NCI-H748 treated with DMSO at 0.1 percent for 48 hours (cell line): Measurements from ENCODE around the gene HTRA3.

Source experiments
- DNase-seq: peaks from one replicate; lab custom pipeline; 2025; lab: John Stamatoyannopoulos, UW

Gene HTRA3

GRCh38 chr4:8247047-8247930, 22.3 kb upstream of the HTRA3 start:
- no peak for DNase-seq

DNA sequence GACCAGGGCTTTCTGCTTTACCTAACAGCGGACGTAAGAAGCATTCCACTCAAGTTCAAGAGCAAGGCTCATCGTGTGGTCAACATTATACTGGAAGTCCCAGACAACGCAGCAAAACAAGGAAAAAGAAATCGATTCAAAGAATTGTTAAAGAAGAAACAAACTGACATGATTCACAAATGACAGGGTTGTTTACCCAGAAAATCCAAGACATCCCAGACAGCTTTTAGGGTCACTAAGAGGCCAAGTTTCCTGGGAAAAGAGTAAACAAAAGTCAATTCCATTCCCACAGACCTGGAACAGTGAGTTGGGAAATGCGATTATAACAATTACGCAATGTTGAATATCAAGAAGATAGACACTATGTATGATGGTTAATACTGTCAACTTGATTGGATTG, 21.5 kb upstream of the HTRA3 start:
- no peak for DNase-seq

GRCh38 chr4:8250227-8250626, 19.3 kb upstream of the HTRA3 start:
- DNase-seq: no peak

DNA sequence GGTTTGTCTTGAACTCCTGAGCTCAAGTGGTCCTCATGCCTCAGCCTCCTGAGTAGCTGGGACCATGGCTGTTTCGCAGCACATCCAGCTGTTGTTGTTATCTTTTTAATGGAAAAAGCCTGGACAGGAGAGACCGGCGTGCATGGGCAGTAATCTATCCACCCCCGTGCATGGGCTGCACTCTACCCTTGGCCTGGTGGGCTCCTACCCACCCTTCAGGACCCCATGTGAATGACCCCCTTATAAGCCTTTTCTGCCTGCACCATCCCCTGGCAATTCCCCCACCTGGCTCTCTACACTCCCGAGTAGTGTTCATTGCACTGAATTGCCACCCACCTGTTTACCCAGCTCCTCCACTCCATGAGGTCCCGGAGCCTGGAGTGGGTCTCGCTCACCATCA, 18.9 kb upstream of the HTRA3 start:
- DNase-seq: no peak

- no peak for DNase-seq
These were observed 18.3 kb upstream of the HTRA3 start for GRCh38 chr4:8251110-8251883.

DNA sequence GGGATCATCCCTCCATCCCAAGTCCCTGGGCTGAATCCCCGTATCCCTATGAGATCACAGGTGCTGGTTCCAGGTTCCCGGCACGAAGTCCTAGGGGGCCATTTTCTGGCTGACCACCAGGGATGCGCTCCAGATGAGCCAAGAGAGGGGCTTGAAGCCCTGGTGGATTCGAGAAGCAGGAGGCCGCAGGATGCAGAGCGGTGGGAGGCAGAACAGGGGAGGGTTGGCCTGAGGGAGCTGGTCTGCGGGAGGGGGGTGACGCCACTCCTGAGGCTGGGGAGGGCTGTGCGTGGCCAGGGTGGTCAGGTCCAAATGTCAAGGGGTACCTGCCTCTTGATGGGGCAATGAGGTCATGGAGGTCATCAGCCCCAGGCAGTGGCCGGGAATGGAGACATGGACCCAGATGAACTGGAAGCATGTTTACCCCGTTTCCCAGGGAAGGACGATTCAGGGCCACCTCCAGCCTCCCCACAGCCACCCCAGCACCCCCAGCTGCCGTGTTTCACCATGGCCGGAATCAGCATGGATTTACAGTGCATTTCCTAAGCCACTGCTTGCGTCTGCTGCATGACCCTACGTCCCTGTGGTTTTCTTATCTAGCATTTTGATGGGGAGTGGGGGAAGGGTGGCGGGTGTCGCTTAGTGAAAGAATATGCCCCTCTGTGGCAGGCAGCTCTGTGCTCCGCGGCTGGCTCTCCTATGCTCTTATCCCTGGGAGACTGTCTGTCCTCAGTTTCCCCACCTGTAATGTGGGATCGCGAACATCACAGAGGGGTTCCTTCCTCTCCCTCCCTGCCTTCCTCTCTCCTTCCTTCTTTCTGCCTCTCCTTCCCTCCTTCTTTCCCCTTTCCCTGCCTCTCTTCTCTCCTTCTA, 17.0 kb upstream of the HTRA3 start:
- DNase-seq: no peak

DNA sequence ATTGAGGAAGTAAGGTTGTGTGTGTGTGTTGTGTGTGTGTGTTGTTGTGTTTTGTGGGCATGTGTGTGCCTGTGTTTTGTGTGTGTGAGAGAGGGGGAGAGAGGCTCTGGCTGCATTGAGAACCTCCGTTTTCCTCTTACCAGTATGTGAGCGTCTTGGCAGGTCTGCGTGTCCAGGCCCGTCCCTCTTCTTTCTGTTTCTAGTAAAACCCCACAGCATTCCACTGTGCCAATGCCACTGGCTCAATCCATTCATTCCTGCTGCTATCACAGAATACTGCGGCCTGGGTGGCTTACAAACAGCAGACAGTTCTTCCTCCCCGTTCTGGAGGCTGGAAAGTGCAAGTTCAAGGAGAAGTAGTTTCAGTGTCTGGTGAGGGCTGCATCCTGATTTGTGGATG, 15.5 kb upstream of the HTRA3 start:
- DNase-seq: no peak

DNA sequence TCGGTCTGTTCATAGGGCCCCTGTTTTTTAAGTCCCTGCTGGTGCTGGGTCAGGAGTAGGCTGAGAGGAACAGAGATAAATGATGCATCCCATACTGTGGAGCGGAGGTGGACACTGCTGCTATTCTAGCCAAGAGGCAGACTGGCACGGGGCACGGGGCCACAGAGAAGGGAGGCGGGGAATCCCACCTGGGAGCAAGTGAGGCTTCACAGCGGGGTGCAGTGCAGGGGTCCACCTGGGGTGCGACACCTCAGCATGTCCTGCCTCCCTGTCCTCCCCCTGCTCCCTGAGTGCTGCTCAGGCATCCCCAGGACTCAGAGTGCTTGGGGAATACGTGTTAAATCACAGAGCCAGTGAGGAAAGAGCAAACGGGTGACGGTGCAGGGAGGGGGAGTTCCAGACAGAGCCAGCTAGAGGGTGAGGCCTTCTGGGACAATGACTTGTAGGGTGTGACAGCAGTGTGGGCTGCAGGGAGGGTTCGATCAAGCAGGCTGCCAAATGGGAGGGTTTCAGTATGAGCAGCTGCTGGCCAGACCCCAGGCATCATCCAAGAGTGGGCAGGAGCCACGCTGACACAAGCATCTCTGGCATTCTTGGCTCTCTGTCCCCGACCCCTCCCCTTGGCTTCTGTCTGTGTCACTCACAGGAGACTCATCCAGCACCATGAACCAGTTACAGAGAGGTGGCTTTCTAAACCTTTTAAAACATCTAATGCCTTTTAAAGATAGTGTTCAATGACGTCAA, 13.7 kb upstream of the HTRA3 start:
- no peak for DNase-seq

GRCh38 chr4:8257854-8258253, 11.7 kb upstream of the HTRA3 start:
- DNase-seq: no peak

DNA sequence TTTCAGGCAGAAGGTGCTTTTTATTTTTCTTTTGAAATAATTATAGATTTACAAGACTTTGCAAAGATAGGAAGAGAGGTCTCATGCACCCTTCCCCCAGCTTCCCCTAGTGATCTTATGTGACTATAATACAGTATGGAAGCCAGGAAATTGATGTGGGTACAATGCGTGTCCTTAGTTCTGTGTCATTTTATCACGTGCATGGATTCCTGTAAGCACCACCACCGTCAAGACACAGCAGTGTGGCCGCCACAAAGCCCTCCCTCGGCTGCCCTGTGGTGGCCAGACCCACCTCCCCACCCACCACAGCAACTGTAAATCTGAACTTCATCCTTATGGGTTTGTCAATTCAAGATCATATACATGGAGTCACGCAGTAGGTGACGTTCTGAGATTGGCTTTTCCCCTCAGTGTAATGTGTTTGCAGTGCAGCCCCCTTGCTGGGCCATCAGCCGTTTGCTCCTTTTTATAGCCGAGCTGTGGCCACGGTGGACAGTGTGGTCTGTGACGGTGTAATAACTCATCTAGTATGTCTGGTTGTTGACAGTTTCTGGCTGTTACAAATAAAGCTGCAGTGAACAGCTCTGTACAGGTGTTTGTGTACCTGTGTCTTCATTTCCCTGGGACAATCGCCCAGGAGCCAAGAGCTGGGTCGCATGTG, 10.9 kb upstream of the HTRA3 start:
- no peak for DNase-seq

DNA sequence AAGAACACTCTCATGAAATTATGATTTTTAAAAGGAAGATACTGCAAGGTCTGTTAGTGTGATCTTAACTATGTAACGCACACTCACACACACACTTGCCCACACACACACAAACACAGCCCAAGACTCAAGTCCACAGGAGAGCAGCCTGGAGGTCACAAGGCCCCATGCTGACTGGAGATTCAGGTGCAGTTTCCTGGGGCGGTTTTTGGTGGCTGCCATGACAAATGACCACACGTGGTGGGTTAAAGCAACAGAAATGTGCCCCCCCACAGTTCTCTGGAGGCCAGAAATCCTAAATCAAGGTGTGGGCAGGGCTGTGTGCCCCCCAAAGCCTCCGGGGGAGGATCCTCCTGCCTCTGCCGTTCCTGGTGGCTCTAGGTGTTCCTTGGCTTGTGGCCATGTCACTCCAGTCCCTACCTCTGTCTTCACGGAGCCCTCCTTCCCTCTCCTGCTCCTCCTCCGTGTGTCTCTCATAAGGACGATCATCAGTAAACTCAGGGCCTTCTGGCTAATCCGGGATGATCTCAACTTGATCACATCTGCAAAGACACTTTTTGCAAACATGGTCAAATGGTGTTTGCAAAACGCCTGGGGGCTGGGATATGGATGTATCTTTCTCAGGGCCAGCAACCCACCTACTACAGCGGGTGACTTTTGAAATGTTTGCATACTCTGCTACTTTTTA, 9.7 kb upstream of the HTRA3 start:
- no peak for DNase-seq

DNA sequence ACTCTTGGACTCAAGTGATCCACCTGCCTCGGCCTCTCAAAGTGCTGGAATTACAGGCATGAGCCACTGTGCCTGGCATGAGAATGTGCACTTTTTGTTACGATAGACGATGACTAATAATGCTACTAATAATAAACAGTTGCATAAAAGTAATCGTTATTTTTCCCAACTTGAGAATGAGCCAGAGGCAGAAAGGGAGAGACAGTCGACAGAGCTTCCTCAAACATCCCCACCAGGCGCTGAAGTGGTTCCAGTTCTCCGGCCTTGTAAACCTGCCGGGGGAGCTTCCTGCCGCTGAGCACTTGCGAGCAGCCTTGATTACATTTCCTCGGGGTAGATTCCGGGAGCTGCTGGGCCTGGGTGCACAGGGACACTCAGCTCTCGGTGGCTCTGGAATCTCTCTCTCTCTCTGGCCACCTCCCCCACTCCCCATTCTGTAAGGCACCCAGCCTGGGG, 8.9 kb upstream of the HTRA3 start:
- DNase-seq: no peak

DNA sequence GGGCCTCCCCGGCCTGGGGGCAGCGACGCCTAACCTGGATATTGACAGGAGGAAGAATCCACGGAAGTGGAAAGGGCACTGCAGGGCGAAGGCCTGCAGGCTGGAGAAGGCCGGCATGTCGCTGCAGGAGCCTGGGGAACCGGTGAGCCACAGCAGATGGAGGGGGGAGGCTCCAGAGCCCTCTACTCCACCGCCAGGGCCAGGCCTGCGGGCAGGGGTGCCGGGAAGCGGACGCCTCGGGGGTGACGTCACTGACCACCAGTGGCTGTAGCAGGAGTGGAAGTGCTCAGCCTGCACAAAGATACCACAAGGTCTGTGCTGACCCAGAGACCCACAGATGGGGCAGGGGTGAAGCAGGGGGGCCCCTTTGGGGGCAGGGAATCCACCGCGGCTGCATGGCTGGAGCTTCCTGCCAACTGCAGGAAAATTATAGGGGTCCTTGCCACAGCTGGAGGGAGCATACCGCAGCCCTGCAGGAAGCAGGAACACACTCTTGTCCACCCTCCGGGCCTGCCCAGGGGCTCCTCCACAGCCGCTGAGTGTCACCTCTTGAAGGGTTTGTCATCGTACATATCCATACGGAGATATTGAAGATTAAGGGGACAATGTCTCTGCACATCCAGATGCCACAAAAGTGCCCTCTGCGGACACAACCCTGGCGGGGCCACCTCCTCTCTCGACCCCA, 7.6 kb upstream of the HTRA3 start:
- no peak for DNase-seq

GRCh38 chr4:8262637-8263322, 6.8 kb upstream of the HTRA3 start:
- DNase-seq: no peak

DNA sequence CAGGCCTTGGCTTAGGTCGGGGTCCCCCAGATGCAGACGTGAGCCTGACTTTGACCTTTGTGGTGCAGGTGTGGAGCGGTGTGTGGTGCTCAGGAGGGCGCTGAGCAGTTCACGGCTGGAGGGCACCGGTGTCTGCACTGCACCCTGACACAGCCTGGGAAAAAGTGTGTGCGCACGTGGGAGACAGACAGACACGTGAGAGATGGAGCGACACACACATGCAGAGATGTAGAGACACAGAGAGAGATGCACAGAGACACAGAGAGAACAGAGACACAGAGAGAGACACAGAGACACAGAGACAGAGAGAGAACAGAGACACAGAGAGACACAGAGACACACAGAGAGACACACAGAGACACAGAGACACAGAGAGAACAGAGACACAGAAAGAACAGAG, 6.2 kb upstream of the HTRA3 start:
- DNase-seq: no peak

- no peak for DNase-seq
These were observed 5.4 kb upstream of the HTRA3 start for GRCh38 chr4:8264106-8264505.

DNA sequence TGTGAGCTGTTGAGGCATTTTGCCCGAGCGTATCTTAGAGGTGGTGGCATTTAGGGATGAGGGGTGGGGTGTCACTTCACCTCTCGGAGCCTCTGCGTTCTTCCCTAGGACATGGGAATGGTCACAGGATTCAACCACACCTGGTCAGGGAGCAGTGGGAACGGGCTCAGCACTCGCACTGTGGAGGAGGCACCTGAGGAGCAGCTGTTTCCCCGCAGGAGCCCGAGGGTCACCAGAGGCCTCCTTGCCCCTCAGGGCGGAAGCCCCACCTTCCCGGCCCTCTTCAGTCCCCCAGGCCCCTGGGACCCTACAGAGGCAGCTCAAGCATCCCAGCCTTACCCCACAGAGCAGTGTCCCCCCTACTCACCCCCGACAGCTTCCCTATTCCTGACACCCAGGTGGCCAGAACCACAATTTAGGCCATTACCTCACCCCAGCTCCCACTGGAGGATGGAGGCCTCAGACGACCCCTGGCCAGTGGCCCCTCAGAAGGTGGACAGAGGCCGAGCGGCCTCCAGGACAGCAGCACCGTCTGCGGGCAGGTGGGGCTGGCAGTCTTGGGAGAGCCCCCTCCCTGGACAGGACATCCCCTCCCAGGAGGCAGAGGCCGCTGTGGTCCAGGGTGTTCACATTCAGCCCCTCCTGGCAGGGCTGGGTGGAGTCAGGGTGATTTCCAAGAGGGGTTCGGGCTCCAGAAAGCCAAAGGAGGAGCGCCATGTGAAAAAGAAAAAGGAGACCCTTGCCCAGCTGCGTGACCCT, 4.2 kb upstream of the HTRA3 start:
- DNase-seq: no peak

DNA sequence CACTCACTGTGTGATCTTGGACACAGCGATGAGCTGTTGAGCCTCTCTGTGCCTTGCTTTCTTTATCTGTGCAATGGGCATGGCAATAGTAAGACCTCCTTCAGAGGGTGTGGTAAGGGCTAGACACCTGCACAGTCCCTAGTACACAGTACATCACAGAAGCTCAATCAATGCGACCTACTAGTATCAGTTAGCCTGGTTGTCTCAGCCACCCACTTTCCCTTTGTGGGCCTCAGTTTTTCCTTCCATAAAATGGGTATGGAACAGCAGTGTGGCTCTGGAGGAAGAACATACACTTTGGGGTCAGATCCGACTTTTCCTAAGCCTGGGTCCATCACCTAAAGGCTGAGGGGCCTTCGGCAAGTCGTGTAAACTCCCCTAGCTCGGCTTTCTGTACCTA, 3.5 kb upstream of the HTRA3 start:
- DNase-seq: no peak

DNA sequence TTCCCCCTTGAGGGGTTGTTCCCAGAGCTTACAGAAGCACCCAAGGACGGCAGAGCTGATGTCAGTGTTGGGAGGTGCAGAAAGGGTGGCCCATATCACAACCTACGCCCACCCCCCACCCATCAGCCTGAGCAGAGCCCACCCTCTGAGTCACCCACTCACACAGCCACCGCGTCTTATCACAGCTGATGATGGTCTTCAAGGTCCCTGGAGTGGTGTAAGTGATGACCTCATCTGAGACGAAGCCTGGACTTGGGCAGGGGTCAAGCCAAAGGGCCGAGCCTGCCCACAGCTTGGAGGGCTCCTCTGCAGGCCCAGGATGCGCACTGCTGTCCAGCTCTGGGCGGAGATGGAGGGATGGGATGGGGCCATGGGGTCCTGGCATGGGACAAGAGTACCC, 3.0 kb upstream of the HTRA3 start:
- no peak for DNase-seq
